ENCODE data around the gene NAV2. TPM values are rescaled to one million over a fixed set of nuclear protein-coding genes. Genes with fewer than 3 reads are reported as not detected.

Gene NAV2
- total RNA-seq, 1 experiment from 2014 or later, result 46.3 TPM

DNA sequence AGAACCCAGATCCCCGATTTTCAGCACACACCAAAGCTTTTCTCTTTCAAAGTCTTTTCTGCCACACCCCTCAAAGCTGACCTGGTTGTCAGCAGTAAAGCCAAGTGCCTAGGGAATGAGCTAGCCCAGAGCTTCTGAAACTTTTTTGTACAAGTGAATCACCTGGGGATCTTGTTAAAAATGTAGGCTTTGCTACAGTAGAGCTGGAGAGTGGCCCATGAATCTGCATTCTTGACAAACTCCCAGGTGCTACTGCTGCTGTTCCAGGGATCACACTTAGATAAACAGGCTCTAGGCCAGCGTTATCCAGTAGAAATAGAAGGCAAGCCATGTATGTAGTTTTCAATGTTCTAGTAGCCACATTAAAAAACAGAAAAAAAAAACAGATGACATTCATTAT, 21.8 kb upstream of the NAV2 start:
- H3K27ac ChIP-seq (ENCODE audit: insufficient read length, low read depth, low read length), result no peak overlapping the region
- H3K9me3 ChIP-seq (ENCODE audit: control insufficient read depth, low read depth, low read length), result no peaks in the 10 kb centered on the region
- H3K4me2 ChIP-seq (ENCODE audit: insufficient read depth, insufficient read length, low read length), result no peak overlapping the region
- no peak overlapping the region for H3K27ac Mint-ChIP-seq
- H3T11ph ChIP-seq (ENCODE audit: low read length), result no peak overlapping the region
- no peaks in the 10 kb centered on the region for H3K4me1 ChIP-seq (ENCODE audit: insufficient read depth, low read length)
- no peak overlapping the region for H3K23ac ChIP-seq (ENCODE audit: insufficient read length, low read depth, low read length)
- H2BK120ac ChIP-seq (ENCODE audit: low read depth, low read length, poor library complexity, severe bottlenecking), result no peak overlapping the region
- no peaks in the 10 kb centered on the region for H4K20me1 ChIP-seq (ENCODE audit: control insufficient read depth, insufficient read depth, insufficient read length)
- no peaks in the 10 kb centered on the region; the same call in 1 of the 2 replicates for H3K27me3 ChIP-seq (ENCODE audit: insufficient read depth, low read length)
- no peak overlapping the region for H2AK5ac ChIP-seq (ENCODE audit: insufficient read length, low read length)
- no peak overlapping the region for H2BK12ac ChIP-seq (ENCODE audit: insufficient read length, low read depth, low read length)
- no peaks in the 10 kb centered on the region for H3K23me2 ChIP-seq (ENCODE audit: insufficient read length, low read depth, low read length, poor library complexity, severe bottlenecking)
- H3K14ac ChIP-seq (ENCODE audit: insufficient read depth, low read length), result no peak overlapping the region
- H3K79me2 ChIP-seq (ENCODE audit: insufficient read depth, low read length), result no peaks in the 10 kb centered on the region; the same call in 1 of the 2 replicates
- no peak overlapping the region for H3K9ac ChIP-seq (ENCODE audit: extremely low read depth, insufficient read length, low read length)
- TF ChIP-seq, protein P1, sequence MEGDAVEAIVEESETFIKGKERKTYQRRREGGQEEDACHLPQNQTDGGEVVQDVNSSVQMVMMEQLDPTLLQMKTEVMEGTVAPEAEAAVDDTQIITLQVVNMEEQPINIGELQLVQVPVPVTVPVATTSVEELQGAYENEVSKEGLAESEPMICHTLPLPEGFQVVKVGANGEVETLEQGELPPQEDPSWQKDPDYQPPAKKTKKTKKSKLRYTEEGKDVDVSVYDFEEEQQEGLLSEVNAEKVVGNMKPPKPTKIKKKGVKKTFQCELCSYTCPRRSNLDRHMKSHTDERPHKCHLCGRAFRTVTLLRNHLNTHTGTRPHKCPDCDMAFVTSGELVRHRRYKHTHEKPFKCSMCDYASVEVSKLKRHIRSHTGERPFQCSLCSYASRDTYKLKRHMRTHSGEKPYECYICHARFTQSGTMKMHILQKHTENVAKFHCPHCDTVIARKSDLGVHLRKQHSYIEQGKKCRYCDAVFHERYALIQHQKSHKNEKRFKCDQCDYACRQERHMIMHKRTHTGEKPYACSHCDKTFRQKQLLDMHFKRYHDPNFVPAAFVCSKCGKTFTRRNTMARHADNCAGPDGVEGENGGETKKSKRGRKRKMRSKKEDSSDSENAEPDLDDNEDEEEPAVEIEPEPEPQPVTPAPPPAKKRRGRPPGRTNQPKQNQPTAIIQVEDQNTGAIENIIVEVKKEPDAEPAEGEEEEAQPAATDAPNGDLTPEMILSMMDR (conservative IDR thresholded peaks at IDR 0.05), result no peak
- H3K56ac ChIP-seq (ENCODE audit: insufficient read length, low read depth, low read length), result no peak overlapping the region
- no peaks in the 10 kb centered on the region for H3K9me3 Mint-ChIP-seq
- no peak overlapping the region for H2AFZ ChIP-seq (ENCODE audit: low read length)
- H4K91ac ChIP-seq (ENCODE audit: insufficient read length, low read depth, low read length), result no peak overlapping the region
- no CpG with 5 or more reads among the region's 2 CpGs for WGBS (ENCODE audit: extremely low coverage, insufficient read length, low lambda C conversion rate)
- no peaks in the 10 kb centered on the region for H3K79me1 ChIP-seq (ENCODE audit: insufficient read depth, low read depth, low read length, poor library complexity, severe bottlenecking)
- no peak for DNase-seq
- H3K4me1 Mint-ChIP-seq, result peaks cover 7 to 8% of the 10 kb centered on the region in 2 experiments
- no peak overlapping the region for H3K4me3 Mint-ChIP-seq
- no peak overlapping the region for H4K8ac ChIP-seq (replicated peaks; ENCODE audit: insufficient read length, low read depth, low read length)
- H2BK15ac ChIP-seq (ENCODE audit: low read depth, low read length), result no peak overlapping the region
- no peak overlapping the region for H2BK5ac ChIP-seq (ENCODE audit: insufficient read length, low read length)
- H2BK20ac ChIP-seq (ENCODE audit: low read depth, low read length, poor library complexity, severe bottlenecking), result no peak overlapping the region
- no peak overlapping the region for H3K18ac ChIP-seq (ENCODE audit: insufficient read length, low read depth, low read length)
- H3K4ac ChIP-seq (ENCODE audit: low read depth, low read length), result no peak overlapping the region
- H3K27me3 Mint-ChIP-seq (ENCODE audit: low read depth), result peaks cover 18% of the 10 kb centered on the region
- no peak overlapping the region for H4K5ac ChIP-seq (ENCODE audit: insufficient read length, low read depth, low read length)
- H3K36me3 Mint-ChIP-seq (ENCODE audit: insufficient read depth in 1 of 3, low read depth in 3 of 3), result no peaks in the 10 kb centered on the region
